ENCODE data around the gene CFDP1.

Gene CFDP1

DNA sequence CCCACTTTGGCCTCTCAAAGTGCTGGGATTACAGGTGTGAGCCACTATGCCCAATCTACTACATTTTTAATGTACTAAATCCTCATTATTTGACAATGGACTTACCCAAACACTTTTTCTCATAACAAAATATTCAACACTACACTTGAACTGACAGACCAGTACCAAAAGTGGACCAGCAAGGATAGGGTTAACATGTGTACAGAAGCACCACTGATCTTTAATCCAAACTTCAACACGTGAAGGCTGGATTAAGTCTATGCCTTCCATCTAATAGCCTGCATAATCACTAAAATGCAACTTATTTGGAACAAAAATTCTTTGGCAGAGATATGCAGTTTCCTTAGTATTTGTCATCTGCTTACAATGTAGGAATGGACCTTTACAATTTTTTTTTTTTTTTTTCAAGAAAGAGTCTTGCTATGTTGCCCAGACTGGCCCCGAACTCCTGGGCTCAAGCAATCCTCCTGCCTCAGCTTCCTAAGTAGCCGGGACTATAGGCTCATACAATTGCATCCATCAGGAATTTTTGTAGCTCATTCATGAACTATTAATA lies 121.8 kb downstream of the CFDP1 start:
- no peaks in the 10 kb centered on the region for H3K9me2 ChIP-seq (replicated peaks; ENCODE audit: insufficient read depth, low read length)
- no peak overlapping the region for H3K4me2 ChIP-seq (ENCODE audit: low read depth, low read length)
- H3K27ac ChIP-seq (ENCODE audit: low read length), result no peak overlapping the region
- no peaks in the 10 kb centered on the region for H3K9me3 ChIP-seq (replicated peaks; ENCODE audit: insufficient read depth, low read length)
- DNase-seq, result no peak
- no peaks in the 10 kb centered on the region for H3K79me2 ChIP-seq (ENCODE audit: low read length)
- H3K36me3 ChIP-seq (replicated peaks; ENCODE audit: insufficient read depth, low read length), result no peaks in the 10 kb centered on the region
- H3K9ac ChIP-seq (ENCODE audit: low read length), result no peak overlapping the region
- H3F3A ChIP-seq (ENCODE audit: insufficient read depth, low read length), result no peaks in the 10 kb centered on the region
- no peaks in the 10 kb centered on the region for H3K4me1 ChIP-seq (ENCODE audit: low read length)
- H3K27me3 ChIP-seq (replicated peaks; ENCODE audit: insufficient read depth, low read length), result peaks cover 7% of the 10 kb centered on the region
- no peak overlapping the region for H3K4me3 ChIP-seq (ENCODE audit: low read length)
- no peak for TF ChIP-seq EZH2 (optimal IDR thresholded peaks at IDR 0.05; ENCODE audit: low read depth, low read length)
- no peak for TF ChIP-seq CTCF (IDR thresholded peaks at IDR 0.05; ENCODE audit: low read length)
- no peak for TF ChIP-seq EZH2phosphoT487 (IDR thresholded peaks at IDR 0.05; ENCODE audit: low read length)
- H2AFZ ChIP-seq (ENCODE audit: low read length), result no peak overlapping the region
- no peaks in the 10 kb centered on the region for H4K20me1 ChIP-seq (ENCODE audit: insufficient read depth, low read length)

DNA sequence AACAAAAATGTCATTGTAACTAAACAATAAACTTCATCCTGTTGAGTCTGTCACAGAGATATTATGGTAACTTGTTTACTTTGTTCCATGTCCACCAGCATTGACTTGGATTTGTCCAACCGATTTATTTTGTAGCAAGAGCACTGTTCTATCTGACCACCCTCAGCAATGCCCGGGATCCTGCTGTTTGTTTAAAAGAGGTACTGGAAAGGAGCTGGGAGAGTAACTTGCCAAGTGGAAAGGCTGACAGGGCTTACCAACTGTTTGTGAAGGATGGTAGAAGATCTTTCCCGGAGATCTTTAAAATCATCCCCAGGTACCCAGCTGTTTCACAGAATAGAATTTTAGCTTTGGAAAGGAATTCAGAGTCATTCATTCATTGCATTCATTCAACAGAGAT lies 122.8 kb downstream of the CFDP1 start:
- Histone ChIP-seq H3F3A (ENCODE audit: insufficient read depth, low read length) (no peaks in the 10 kb centered on the region), H4K20me1 (ENCODE audit: insufficient read depth, low read length) (no peaks in the 10 kb centered on the region), H3K9me3 (replicated peaks; ENCODE audit: insufficient read depth, low read length) (no peaks in the 10 kb centered on the region), H3K4me2 (ENCODE audit: low read depth, low read length) (no peak overlapping the region), H3K4me1 (ENCODE audit: low read length) (no peaks in the 10 kb centered on the region), H2AFZ (ENCODE audit: low read length) (no peak overlapping the region), H3K27me3 (replicated peaks; ENCODE audit: insufficient read depth, low read length) (no peaks in the 10 kb centered on the region), H3K9me2 (replicated peaks; ENCODE audit: insufficient read depth, low read length) (no peaks in the 10 kb centered on the region), H3K36me3 (replicated peaks; ENCODE audit: insufficient read depth, low read length) (no peaks in the 10 kb centered on the region), H3K4me3 (ENCODE audit: low read length) (no peak overlapping the region), H3K9ac (ENCODE audit: low read length) (no peak overlapping the region), H3K79me2 (ENCODE audit: low read length) (no peaks in the 10 kb centered on the region), H3K27ac (ENCODE audit: low read length) (no peak overlapping the region)
- no peak for TF ChIP-seq CTCF (IDR thresholded peaks at IDR 0.05; ENCODE audit: low read length)
- TF ChIP-seq EZH2phosphoT487 (IDR thresholded peaks at IDR 0.05; ENCODE audit: low read length), result no peak
- no peak for TF ChIP-seq EZH2 (optimal IDR thresholded peaks at IDR 0.05; ENCODE audit: low read depth, low read length)
- no peak for DNase-seq

GRCh38 chr16:75309899-75310430 lies 123.3 kb downstream of the CFDP1 start:
- Histone ChIP-seq H3K9ac (ENCODE audit: low read length) (no peak overlapping the region), H3K4me1 (ENCODE audit: low read length) (no peaks in the 10 kb centered on the region), H3K36me3 (replicated peaks; ENCODE audit: insufficient read depth, low read length) (no peaks in the 10 kb centered on the region), H3K9me2 (replicated peaks; ENCODE audit: insufficient read depth, low read length) (no peaks in the 10 kb centered on the region), H3F3A (ENCODE audit: insufficient read depth, low read length) (no peaks in the 10 kb centered on the region), H3K79me2 (ENCODE audit: low read length) (no peaks in the 10 kb centered on the region), H4K20me1 (ENCODE audit: insufficient read depth, low read length) (no peaks in the 10 kb centered on the region), H3K4me2 (ENCODE audit: low read depth, low read length) (no peak overlapping the region), H2AFZ (ENCODE audit: low read length) (no peak overlapping the region), H3K27ac (ENCODE audit: low read length) (no peak overlapping the region), H3K27me3 (replicated peaks; ENCODE audit: insufficient read depth, low read length) (no peaks in the 10 kb centered on the region), H3K9me3 (replicated peaks; ENCODE audit: insufficient read depth, low read length) (no peaks in the 10 kb centered on the region), H3K4me3 (ENCODE audit: low read length) (no peak overlapping the region)
- no peak for DNase-seq
- no peak for TF ChIP-seq EZH2 (optimal IDR thresholded peaks at IDR 0.05; ENCODE audit: low read depth, low read length)
- no peak for TF ChIP-seq CTCF (IDR thresholded peaks at IDR 0.05; ENCODE audit: low read length)
- no peak for TF ChIP-seq EZH2phosphoT487 (IDR thresholded peaks at IDR 0.05; ENCODE audit: low read length)

Data from MM.1S (cell line).